Sigmoid colon (tissue), 7 donors: Measurements from ENCODE around the gene SLCO2B1. TPM values are rescaled to one million over a fixed set of nuclear protein-coding genes. Genes with fewer than 3 reads are reported as not detected.

Source experiments
- DNase-seq: peaks from one replicate; pipeline ENCODE4 v3.0.0-alpha.2; 2019
- H3K27ac ChIP-seq, 4 donors: fragments of 200-600 bp; sonication (generic); one replicate each; pipeline ENCODE4 v1.5.1; 2016 to 2019; ENCODE audit warnings: mild to moderate bottlenecking in 1 of 4
- H3K27me3 ChIP-seq, 3 donors: fragments of 200-600 bp; sonication (generic); one replicate each; pipeline ENCODE4 v1.5.1; 2019; ENCODE audit warnings: mild to moderate bottlenecking in 1 of 3
- H3K36me3 ChIP-seq, 4 donors: fragments of 200-600 bp; sonication (generic); one replicate each; pipeline ENCODE4 v1.5.1; 2016 to 2019
- H3K4me1 ChIP-seq, 4 donors: fragments of 200-600 bp; sonication (generic); one replicate each; pipeline ENCODE4 v1.5.1; 2017 to 2019
- H3K4me3 ChIP-seq, 4 donors: fragments of 200-600 bp; sonication (generic); one replicate each; pipeline ENCODE4 v1.5.1; 2017 to 2019; ENCODE audit warnings: mild to moderate bottlenecking in 2 of 4, moderate library complexity in 1 of 4
- H3K9me3 ChIP-seq, 4 donors: fragments of 200-600 bp in 3 of 4; sonication (generic) in 3 of 4; one replicate each; pipeline versions ENCODE4 v1.5.1 to v1.6.1; 2013 to 2019
- CTCF ChIP-seq, 4 experiments: fragments of 450-650 bp in 3 of 4; fragments of 200-600 bp in 1 of 4; IDR thresholded peaks; one replicate each; pipeline ENCODE4 v1.5.1; 2016 to 2019; ENCODE audit warnings: antibody characterized with exemption in 4 of 4, mild to moderate bottlenecking in 3 of 4, moderate library complexity in 2 of 4
- EP300 ChIP-seq, 4 donors: sonication (generic); formaldehyde crosslinking; IDR thresholded peaks; one replicate each; pipeline ENCODE4 v1.6.1; 2017; ENCODE audit warnings: antibody characterized with exemption in 4 of 4
- POLR2A ChIP-seq, 2 donors: fragments of 450-650 bp; IDR thresholded peaks; one replicate each; pipeline ENCODE4 v1.6.1; 2016; ENCODE audit warnings: antibody characterized with exemption in 2 of 2, mild to moderate bottlenecking in 2 of 2, moderate library complexity in 2 of 2
- POLR2AphosphoS5 ChIP-seq, 4 donors: sonication (generic); formaldehyde crosslinking; IDR thresholded peaks; one replicate each; pipeline ENCODE4 v1.6.1; 2017; ENCODE audit warnings: antibody characterized with exemption in 4 of 4
- WGBS, 2 donors: extraction: QIAGEN DNeasy Blood & Tissue Kit; methylation state at CpG; one replicate each; pipeline ENCODE4 v1.1.7; 2013; 5-methylcytosine and 5-hydroxymethylcytosine counted together
- intact Hi-C: fragments of 100-400 bp; cut with DNase I; formaldehyde crosslinking; loops from one replicate; pipeline ENCODE4 v1.15.1; 2023
- polyA plus RNA-seq, 3 donors: library from polyadenylated mRNA; stranded (reverse); fragments of 200-250 nt; gene quantifications; one replicate each; pipeline ENCODE4 v1.2.3, GENCODE V29; 2013
- total RNA-seq, 4 donors: library from RNA; depleted of rRNA; stranded (reverse); fragments of >200 nt; gene quantifications; one replicate each; pipeline ENCODE4 v1.1.0, GENCODE V29; 2016
- donor health status: healthy with polysubstance abuse.
- donor health status: Bipolar disorder and iron deficiency.
- donor health status: healthy.

SLCO2B1 gene
- total and polyA plus RNA-seq, 7 donors, result 7.8 to 47.0 (median 29.2) TPM

GRCh38 chr11:75193711-75194110, 42.8 kb downstream of the SLCO2B1 start:
- no peaks in the 10 kb centered on the region for H3K9me3 ChIP-seq
- no peaks in the 10 kb centered on the region for H3K36me3 ChIP-seq
- WGBS, 2 donors, result 82 to 86% methylated on average over 2 of the region's 2 CpGs
- H3K27ac ChIP-seq, result no peak overlapping the region
- peak; percentile 55 for DNase-seq
- intact Hi-C loops, result no loop called here
- H3K4me1 ChIP-seq, result peaks cover 0 to 31% (median 19%) of the 10 kb centered on the region in 4 donors
- H3K27me3 ChIP-seq, result no peaks in the 10 kb centered on the region
- no peak overlapping the region for H3K4me3 ChIP-seq
- TF ChIP-seq CTCF (IDR thresholded peaks at IDR 0.05) (no peak), POLR2AphosphoS5 (IDR thresholded peaks at IDR 0.05) (no peak), EP300 (IDR thresholded peaks at IDR 0.05) (no peak), POLR2A (IDR thresholded peaks at IDR 0.05) (no peak)

GRCh38 chr11:75194147-75194546, 43.2 kb downstream of the SLCO2B1 start:
- no peaks in the 10 kb centered on the region for H3K27me3 ChIP-seq
- H3K27ac ChIP-seq, result no peak overlapping the region
- intact Hi-C loops, result no loop called here
- peaks cover 0 to 31% (median 19%) of the 10 kb centered on the region in 4 donors for H3K4me1 ChIP-seq
- TF ChIP-seq CTCF (IDR thresholded peaks at IDR 0.05) (no peak), POLR2AphosphoS5 (IDR thresholded peaks at IDR 0.05) (no peak), POLR2A (IDR thresholded peaks at IDR 0.05) (no peak), EP300 (IDR thresholded peaks at IDR 0.05) (no peak)
- no peak overlapping the region for H3K4me3 ChIP-seq
- WGBS, 2 donors, result 68 to 81% methylated on average over 5 of the region's 5 CpGs
- peak; percentile 62 for DNase-seq
- H3K36me3 ChIP-seq, result no peaks in the 10 kb centered on the region
- H3K9me3 ChIP-seq, result no peaks in the 10 kb centered on the region

- peaks cover 0 to 31% (median 19%) of the 10 kb centered on the region in 4 donors for H3K4me1 ChIP-seq
- H3K27ac ChIP-seq, result no peak overlapping the region
- TF ChIP-seq CTCF (IDR thresholded peaks at IDR 0.05) (no peak), EP300 (IDR thresholded peaks at IDR 0.05) (no peak), POLR2AphosphoS5 (IDR thresholded peaks at IDR 0.05) (no peak), POLR2A (IDR thresholded peaks at IDR 0.05) (no peak)
- H3K27me3 ChIP-seq, result no peaks in the 10 kb centered on the region
- H3K9me3 ChIP-seq, result no peaks in the 10 kb centered on the region
- DNase-seq, result peak; percentile 84
- WGBS, 2 donors, result 66 to 74% methylated on average over 7 of the region's 7 CpGs
- intact Hi-C loops, result no loop called here
- H3K4me3 ChIP-seq, result no peak overlapping the region
- H3K36me3 ChIP-seq, result no peaks in the 10 kb centered on the region
Measured at GRCh38 chr11:75195167-75195962, 44.5 kb downstream of the SLCO2B1 start.

- WGBS, 2 donors, result 83 to 84% methylated on average over 8 of the region's 8 CpGs
- no peak for TF ChIP-seq CTCF (IDR thresholded peaks at IDR 0.05)
- H3K4me1 ChIP-seq, result peaks cover 0 to 24% (median 12%) of the 10 kb centered on the region in 4 donors
- H3K4me3 ChIP-seq, result no peak overlapping the region
- peak; percentile 46 for DNase-seq
- no peaks in the 10 kb centered on the region for H3K27me3 ChIP-seq
- H3K36me3 ChIP-seq, result no peaks in the 10 kb centered on the region
- no peak overlapping the region for H3K27ac ChIP-seq
- no peaks in the 10 kb centered on the region for H3K9me3 ChIP-seq
- intact Hi-C loops, result no loop called here
Measured at GRCh38 chr11:75196426-75196825, 45.5 kb downstream of the SLCO2B1 start.
